Hepatocyte (in vitro differentiated cells): ENCODE measurements around the gene EHBP1L1. TPM values are rescaled to one million over a fixed set of nuclear protein-coding genes. Genes with fewer than 3 reads are reported as not detected.

Source experiments
- DNase-seq: peaks from one replicate; pipeline ENCODE4 v3.0.0-alpha.2; 2016; ENCODE audit warnings: low spot score
- H2AFZ ChIP-seq: fragments of 200-600 bp; sonication (generic); 2 replicates; pipeline ENCODE4 v1.6.0; 2016; ENCODE audit warnings: antibody characterized with exemption, mild to moderate bottlenecking
- H3K27ac ChIP-seq: fragments of 200-600 bp; sonication (generic); 2 replicates; pipeline ENCODE4 v1.5.1; 2016; ENCODE audit warnings: mild to moderate bottlenecking
- H3K27me3 ChIP-seq: fragments of 200-600 bp; sonication (generic); 2 replicates; pipeline ENCODE4 v1.6.1; 2016
- H3K36me3 ChIP-seq: fragments of 200-600 bp; sonication (generic); replicated peaks from 2 replicates; pipeline ENCODE4 v1.5.1; 2016; ENCODE audit warnings: low read depth; ENCODE audit not compliant: insufficient read depth
- H3K4me1 ChIP-seq: fragments of 200-600 bp; sonication (generic); 2 replicates; pipeline ENCODE4 v1.5.1; 2016; ENCODE audit warnings: mild to moderate bottlenecking, moderate library complexity; ENCODE audit not compliant: insufficient read depth
- H3K4me2 ChIP-seq: fragments of 200-600 bp; sonication (generic); 2 replicates; pipeline ENCODE4 v1.6.0; 2016
- H3K4me3 ChIP-seq: fragments of 200-600 bp; sonication (generic); 2 replicates; pipeline ENCODE4 v1.5.1; 2016; ENCODE audit warnings: mild to moderate bottlenecking
- H3K79me2 ChIP-seq: fragments of 200-600 bp; sonication (generic); 2 replicates; pipeline ENCODE4 v1.6.0; 2017; ENCODE audit warnings: mild to moderate bottlenecking
- H3K9me2 ChIP-seq: fragments of 200-600 bp; sonication (generic); replicated peaks from 2 replicates; pipeline ENCODE4 v1.6.0; 2017; ENCODE audit warnings: mild to moderate bottlenecking; ENCODE audit not compliant: insufficient read depth
- H3K9me3 ChIP-seq: fragments of 200-600 bp; sonication (generic); 2 replicates; pipeline ENCODE4 v1.5.1; 2016; ENCODE audit warnings: low read depth, mild to moderate bottlenecking
- H4K20me1 ChIP-seq: fragments of 200-600 bp; sonication (generic); 2 replicates; pipeline ENCODE4 v1.6.0; 2016; ENCODE audit warnings: mild to moderate bottlenecking; ENCODE audit not compliant: insufficient read depth, poor library complexity, severe bottlenecking
- EZH2 ChIP-seq: fragments of 200-600 bp; sonication (generic); IDR thresholded peaks from 2 replicates; pipeline ENCODE4 v1.6.1; 2016; ENCODE audit warnings: antibody characterized with exemption, mild to moderate bottlenecking, borderline replicate concordance
- EZH2phosphoT487 ChIP-seq: fragments of 200-600 bp; sonication (generic); IDR thresholded peaks from one replicate; pipeline ENCODE4 v1.6.1; 2018; ENCODE audit warnings: antibody characterized with exemption, mild to moderate bottlenecking, low read depth, moderate library complexity; ENCODE audit not compliant: unreplicated experiment, severe bottlenecking
- WGBS: methylation state at CpG from one replicate; pipeline ENCODE4 v1.1.6; 2016; ENCODE audit warnings: low lambda C conversion rate; ENCODE audit errors: missing lambda C conversion rate; 5-methylcytosine and 5-hydroxymethylcytosine counted together
- polyA plus RNA-seq: library from polyadenylated mRNA; unstranded; fragments of >200 nt; fragmentation: Nextera tagmentation; extraction: Ambion mirVana; gene quantifications from 2 replicates; pipeline ENCODE4 v1.2.1, GENCODE V29; 2016
- total RNA-seq: library from RNA; depleted of rRNA; stranded (reverse); fragments of >200 nt; gene quantifications from 2 replicates; pipeline ENCODE4 v1.2.3, GENCODE V29; 2014
- TF ChIP-seq, protein P1 (sequence below): fragments of 200-600 bp; sonication (generic); IDR thresholded peaks from 2 replicates; pipeline ENCODE4 v1.5.1; 2016; ENCODE audit warnings: antibody characterized with exemption, mild to moderate bottlenecking; ENCODE audit not compliant: poor library complexity

The EHBP1L1 gene
- total and polyA plus RNA-seq, 2 experiments from 2014 or later, result 12.5 to 20.9 TPM

DNA sequence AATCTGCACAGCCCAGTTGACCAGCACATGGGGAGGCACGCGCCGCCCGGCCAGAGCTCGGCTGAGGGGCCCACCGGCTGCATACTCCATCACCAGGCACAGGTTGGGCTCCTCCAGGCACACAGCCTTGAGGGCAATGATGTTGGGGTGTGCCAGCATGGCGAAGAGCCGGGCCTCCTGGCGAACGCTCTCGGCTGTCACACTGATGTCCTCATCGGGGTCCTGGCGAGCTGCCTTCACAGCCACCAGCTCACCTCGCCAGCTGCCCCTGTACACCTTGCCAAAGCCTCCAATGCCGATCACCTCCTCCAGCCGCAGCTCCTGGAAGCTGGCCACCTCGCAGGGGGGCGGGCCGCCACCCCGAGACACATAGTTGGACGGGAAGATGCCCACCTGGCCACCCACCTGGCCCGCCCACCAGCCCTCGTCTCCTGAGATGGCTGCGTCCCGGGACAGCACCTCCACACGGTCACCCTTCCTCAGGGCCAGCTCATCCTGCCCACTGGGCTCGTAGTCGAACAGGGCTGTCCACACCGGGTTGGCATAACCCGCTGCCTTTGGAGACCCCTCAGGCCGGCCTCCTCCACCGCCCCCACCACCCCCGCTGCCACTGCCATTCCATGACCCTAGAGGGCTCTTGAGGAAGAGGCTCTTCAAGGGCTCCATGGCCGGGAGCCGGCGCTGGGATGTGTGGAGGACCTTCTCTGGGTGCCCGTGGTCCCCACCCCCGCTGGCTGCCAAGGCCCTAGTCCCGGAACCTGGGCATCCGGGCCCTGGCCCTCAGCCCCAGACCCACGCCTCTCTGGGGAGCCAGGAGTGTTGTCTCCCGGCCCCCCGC, 37.5 kb downstream of the EHBP1L1 start:
- Histone ChIP-seq H3K9me2 (no peaks in the 10 kb centered on the region), H3K4me3 (peak overlapping the region; percentile 32), H3K36me3 (no peaks in the 10 kb centered on the region), H3K4me2 (peak overlapping the region; percentile 88), H3K27me3 (no peaks in the 10 kb centered on the region), H2AFZ (peak overlapping the region; percentile 29), H3K27ac (peak overlapping the region; percentile 88), H3K4me1 (peaks cover 25% of the 10 kb centered on the region), H3K9me3 (no peaks in the 10 kb centered on the region), H3K79me2 (peaks cover 77% of the 10 kb centered on the region), H4K20me1 (peaks cover 51% of the 10 kb centered on the region)
- 53% methylated on average over 36 of the region's 43 CpGs for WGBS
- peak; percentile 58 for DNase-seq
- TF ChIP-seq EZH2phosphoT487 (no peak), EZH2 (no peak)
- TF ChIP-seq, protein P1, sequence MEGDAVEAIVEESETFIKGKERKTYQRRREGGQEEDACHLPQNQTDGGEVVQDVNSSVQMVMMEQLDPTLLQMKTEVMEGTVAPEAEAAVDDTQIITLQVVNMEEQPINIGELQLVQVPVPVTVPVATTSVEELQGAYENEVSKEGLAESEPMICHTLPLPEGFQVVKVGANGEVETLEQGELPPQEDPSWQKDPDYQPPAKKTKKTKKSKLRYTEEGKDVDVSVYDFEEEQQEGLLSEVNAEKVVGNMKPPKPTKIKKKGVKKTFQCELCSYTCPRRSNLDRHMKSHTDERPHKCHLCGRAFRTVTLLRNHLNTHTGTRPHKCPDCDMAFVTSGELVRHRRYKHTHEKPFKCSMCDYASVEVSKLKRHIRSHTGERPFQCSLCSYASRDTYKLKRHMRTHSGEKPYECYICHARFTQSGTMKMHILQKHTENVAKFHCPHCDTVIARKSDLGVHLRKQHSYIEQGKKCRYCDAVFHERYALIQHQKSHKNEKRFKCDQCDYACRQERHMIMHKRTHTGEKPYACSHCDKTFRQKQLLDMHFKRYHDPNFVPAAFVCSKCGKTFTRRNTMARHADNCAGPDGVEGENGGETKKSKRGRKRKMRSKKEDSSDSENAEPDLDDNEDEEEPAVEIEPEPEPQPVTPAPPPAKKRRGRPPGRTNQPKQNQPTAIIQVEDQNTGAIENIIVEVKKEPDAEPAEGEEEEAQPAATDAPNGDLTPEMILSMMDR, result no peak

DNA sequence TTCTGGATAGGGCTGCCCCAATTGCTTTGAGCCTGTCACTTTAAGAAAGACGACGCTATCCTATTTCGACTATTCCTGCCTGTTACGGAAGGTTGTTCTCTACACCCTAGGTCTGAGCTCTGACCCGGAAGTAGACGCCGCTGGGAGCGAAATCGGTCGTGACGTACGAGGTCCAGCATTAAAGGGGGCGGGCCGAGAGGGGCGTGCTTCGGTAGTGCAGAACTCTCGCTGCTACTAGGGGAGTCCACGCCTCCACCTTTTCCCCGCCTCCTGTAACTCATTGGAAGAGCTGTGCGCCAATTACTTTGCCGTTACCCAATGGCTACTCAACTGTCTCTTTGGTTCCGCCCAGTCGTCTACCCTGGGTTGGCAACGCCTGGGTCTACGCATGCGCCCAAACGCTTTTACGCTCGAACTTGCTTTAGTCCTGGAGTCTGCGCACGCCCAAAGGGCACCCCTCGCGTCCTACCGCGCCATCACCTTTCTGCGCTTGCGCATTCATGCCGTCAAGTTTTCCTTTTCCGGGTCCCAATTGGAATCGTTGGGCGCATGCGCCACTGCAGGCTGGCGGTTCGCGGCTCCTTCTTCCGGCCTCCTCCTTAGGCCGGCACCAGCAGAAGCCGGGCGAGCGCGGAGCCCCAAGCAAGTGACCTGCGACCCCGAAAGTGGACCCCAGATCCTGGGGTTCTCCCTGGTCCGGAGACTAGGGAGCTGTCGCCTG, 39.5 kb downstream of the EHBP1L1 start, which contains the start of gene PCNX3:
Gene PCNX3, plus strand, starts transcription at position 548 of the 721 bp plus-strand sequence. CDS start 536 bp downstream, outside the sequence.
- peaks cover 31% of the 10 kb centered on the region for H4K20me1 ChIP-seq
- H3K9me3 ChIP-seq, result no peaks in the 10 kb centered on the region
- H3K27me3 ChIP-seq, result no peaks in the 10 kb centered on the region
- no peak for TF ChIP-seq EZH2
- no peak for TF ChIP-seq EZH2phosphoT487
- TF ChIP-seq, protein P1, result no peak
- H3K27ac ChIP-seq, result peak within 1 kb of the TSS; percentile 88
- H3K4me3 ChIP-seq, result peak within 1 kb of the TSS; percentile 81
- H3K36me3 ChIP-seq, result no peaks in the 10 kb centered on the region
- H3K9me2 ChIP-seq, result no peaks in the 10 kb centered on the region
- under 1% methylated on average over 55 of the region's 55 CpGs for WGBS
- H3K4me2 ChIP-seq, result peak within 1 kb of the TSS; percentile 91
- peaks cover 68% of the 10 kb centered on the region for H3K79me2 ChIP-seq
- peak; percentile 100 for DNase-seq
- H2AFZ ChIP-seq, result no peak within 1 kb of the TSS
- H3K4me1 ChIP-seq, result peaks cover 25% of the 10 kb centered on the region

DNA sequence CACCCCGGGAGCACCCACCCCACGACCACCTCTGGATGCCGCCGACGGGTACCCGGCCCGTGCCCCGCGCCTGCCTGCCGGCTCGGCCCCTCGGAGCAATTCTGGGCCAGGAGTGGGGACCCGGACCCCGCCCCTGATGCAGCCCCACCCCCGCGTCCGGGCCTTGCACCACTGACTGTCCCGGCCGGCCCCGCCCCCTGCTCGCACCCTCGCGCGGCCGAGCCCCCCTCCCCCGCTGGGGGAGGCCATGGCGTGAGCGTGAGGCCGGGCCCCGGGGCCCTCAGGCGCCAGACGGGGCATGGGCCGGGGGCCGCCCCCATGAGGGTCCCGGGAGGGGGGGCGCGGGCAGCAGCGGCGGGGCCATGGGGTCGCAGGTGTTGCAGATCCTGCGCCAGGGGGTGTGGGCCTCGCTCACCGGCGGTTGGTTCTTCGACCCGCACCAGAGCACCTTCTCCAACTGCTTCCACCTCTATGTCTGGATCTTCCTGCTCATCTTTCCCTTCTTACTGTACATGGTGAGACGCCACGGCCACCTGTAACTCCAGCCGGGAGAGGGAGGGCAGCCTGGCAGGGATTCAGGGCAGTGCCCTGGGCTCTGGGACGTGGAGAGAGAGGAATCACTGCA, 40.2 kb downstream of the EHBP1L1 start:
- no peak overlapping the region for H2AFZ ChIP-seq

More for the DNA sequence above, 40.2 kb downstream of the EHBP1L1 start:
- Histone ChIP-seq H3K27ac (peak overlapping the region; percentile 85), H3K36me3 (no peaks in the 10 kb centered on the region), H3K27me3 (no peaks in the 10 kb centered on the region), H3K4me1 (peaks cover 25% of the 10 kb centered on the region), H4K20me1 (peaks cover 24% of the 10 kb centered on the region), H3K9me3 (no peaks in the 10 kb centered on the region), H3K4me3 (peak overlapping the region; percentile 16), H3K9me2 (no peaks in the 10 kb centered on the region), H3K79me2 (peaks cover 61% of the 10 kb centered on the region), H3K4me2 (peak overlapping the region; percentile 91)
- peak; percentile 83 for DNase-seq
- WGBS, result 11% methylated on average over 11 of the region's 50 CpGs
- TF ChIP-seq EZH2phosphoT487 (no peak), EZH2 (no peak)
- TF ChIP-seq, protein P1, result no peak
